Body of pancreas (tissue), 4 donors: ENCODE measurements around the gene SLAMF6.

ENCODE experiments used
- CTCF ChIP-seq, 7 experiments: fragments of 450-650 bp in 4 of 7; fragments of 200-600 bp in 3 of 7; sonication (generic) in 3 of 7; IDR thresholded peaks; one replicate each; pipeline ENCODE4 v1.5.1; 2016 to 2019; ENCODE audit warnings: antibody characterized with exemption in 7 of 7
- POLR2A ChIP-seq, 3 donors: fragments of 450-650 bp; IDR thresholded peaks; one replicate each; pipeline ENCODE4 v1.6.1; 2016; ENCODE audit warnings: antibody characterized with exemption in 3 of 3, mild to moderate bottlenecking in 2 of 3

GRCh38 chr1:160520999-160521398 lies 2.1 kb downstream of the SLAMF6 start:
- TF ChIP-seq CTCF (IDR thresholded peaks at IDR 0.05) (no peak), POLR2A (IDR thresholded peaks at IDR 0.05) (no peak)
